Muscle of back (tissue), 11 donors: ENCODE results near the gene KCNQ5. TPM values are rescaled to one million over a fixed set of nuclear protein-coding genes. Genes with fewer than 3 reads are reported as not detected.

Experiments
- DNase-seq, 3 donors: peaks; one replicate each; pipeline versions ENCODE4 v3.0.0 to v3.0.0-alpha.2; 2013
- polyA plus RNA-seq, 10 donors: library from polyadenylated mRNA; unstranded; fragments of 120-200 nt; gene quantifications; one replicate each; pipeline ENCODE4 v1.2.1, GENCODE V29; 2013; ENCODE audit not compliant: insufficient read length in 10 of 10

Gene KCNQ5
- polyA plus RNA-seq, 10 donors = 0.32 to 2.1 (median 1.0) TPM

DNA sequence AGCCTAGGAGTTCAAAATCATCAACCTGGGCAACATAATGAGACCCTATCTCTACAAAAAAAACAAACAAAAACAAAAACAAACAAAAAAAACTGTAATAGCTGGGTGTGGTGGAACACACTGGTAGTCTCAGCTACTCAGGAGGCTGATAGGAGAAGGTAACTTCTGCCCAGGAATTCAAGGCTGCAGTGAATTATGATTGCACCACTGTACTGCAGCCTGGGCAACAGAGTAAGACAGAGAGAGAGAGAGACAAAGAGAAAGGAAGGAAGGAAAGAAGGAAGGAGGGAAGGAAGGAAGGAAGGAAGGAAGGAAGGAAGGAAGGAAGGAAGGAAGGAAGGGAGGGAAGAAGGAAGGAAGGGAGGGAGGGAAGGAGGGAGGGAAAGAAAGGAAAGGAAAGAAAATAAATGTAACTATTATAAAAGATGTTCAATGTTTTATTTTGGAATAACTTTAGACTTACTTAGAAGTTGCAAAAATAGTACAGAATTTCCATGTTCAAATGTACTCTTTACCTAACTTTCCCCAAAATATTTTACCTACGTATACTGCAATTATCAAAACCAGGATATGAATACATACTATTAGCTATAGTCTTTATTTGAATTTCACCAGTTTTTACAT, 428.2 kb downstream of the KCNQ5 start:
- DNase-seq = no peak

- DNase-seq = no peak
Observed at GRCh38 chr6:73050706-73051105, 428.8 kb downstream of the KCNQ5 start.

GRCh38 chr6:73051147-73051546, 429.3 kb downstream of the KCNQ5 start:
- DNase-seq = no peak

- no peak for DNase-seq
Observed at GRCh38 chr6:73054958-73055357, 433.1 kb downstream of the KCNQ5 start.

GRCh38 chr6:73058736-73059135, 436.9 kb downstream of the KCNQ5 start:
- peak in 1 of 3 donors; percentile 33 for DNase-seq

- no peak for DNase-seq
Observed at GRCh38 chr6:73062130-73062529, 440.3 kb downstream of the KCNQ5 start.

DNA sequence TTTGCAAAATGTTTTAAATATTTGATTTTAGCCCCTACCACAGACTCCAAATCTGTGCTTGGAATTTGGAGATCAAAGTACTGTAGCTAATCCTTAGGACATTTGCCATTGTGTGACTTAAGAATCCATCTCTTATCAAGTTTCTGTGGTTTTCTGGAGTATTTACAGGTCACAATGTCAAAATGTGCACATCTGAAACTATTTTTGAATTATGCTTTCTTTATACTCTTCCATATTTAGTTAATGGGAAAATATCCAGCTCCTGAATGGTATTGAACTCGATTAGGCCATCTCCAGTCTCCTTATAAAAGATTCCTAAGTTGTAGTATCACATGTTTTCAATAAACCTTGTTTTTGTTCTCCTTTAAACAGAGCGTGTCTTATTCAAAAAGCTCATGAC, 441.0 kb downstream of the KCNQ5 start:
- peak in 1 of 3 donors; percentile 30 for DNase-seq

DNA sequence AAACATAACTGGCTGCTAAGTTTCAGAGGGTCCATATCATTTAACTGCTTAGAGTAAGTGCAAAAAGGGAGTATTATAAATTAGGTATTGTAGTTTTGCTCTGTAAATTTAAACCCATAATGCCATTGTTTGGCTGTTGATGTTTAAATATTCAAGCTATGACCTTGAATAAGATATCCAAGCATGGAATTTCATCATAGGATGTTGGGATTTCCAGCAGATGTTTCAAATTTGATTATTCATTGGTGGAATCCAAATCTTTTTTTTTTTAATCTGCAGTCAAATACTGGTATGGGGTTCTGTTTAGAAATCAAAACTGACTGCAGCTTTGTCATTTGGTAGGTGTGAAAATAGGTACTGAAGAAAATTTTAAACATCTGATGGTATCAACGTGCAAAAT, 442.4 kb downstream of the KCNQ5 start:
- DNase-seq = no peak

GRCh38 chr6:73073238-73073637, 451.4 kb downstream of the KCNQ5 start:
- no peak for DNase-seq

GRCh38 chr6:73074175-73074574, 452.3 kb downstream of the KCNQ5 start:
- peak in 1 of 3 donors; percentile 52 for DNase-seq

DNA sequence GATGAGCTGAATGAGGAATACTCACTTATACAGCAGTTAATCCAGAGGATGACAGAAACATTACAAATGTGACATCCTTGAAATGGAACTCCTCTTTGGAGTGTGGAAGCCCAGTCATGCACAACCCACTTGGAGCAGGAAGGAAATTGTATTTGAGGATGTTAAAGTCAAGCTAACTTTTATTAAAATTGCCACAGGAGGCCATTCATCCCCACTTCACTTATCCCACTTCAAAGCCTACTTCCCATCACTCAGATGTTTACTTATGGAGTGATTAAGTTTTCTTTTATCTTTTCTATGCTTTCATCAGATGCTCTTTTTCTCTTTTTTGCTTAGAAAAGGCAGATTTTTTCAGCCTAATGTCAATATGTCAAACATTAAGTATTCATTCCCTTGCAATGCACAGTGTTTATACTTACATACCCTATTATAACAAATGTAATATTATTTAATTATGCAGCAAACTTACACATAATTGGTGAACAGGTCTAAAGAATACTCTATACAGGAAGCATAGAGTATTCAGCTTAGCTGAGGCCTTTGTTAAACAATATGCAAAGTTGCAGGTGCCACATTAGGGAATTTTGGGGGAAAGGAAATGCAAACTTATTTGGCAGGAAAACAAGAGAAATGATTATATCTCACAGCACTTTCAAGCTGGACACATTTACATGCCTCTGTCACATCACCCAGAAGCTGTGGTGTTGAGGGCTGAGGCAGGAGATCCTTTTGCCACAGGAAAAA, 454.5 kb downstream of the KCNQ5 start:
- DNase-seq = no peak

- DNase-seq = no peak
Observed at GRCh38 chr6:73078333-73078862, 456.5 kb downstream of the KCNQ5 start.

DNA sequence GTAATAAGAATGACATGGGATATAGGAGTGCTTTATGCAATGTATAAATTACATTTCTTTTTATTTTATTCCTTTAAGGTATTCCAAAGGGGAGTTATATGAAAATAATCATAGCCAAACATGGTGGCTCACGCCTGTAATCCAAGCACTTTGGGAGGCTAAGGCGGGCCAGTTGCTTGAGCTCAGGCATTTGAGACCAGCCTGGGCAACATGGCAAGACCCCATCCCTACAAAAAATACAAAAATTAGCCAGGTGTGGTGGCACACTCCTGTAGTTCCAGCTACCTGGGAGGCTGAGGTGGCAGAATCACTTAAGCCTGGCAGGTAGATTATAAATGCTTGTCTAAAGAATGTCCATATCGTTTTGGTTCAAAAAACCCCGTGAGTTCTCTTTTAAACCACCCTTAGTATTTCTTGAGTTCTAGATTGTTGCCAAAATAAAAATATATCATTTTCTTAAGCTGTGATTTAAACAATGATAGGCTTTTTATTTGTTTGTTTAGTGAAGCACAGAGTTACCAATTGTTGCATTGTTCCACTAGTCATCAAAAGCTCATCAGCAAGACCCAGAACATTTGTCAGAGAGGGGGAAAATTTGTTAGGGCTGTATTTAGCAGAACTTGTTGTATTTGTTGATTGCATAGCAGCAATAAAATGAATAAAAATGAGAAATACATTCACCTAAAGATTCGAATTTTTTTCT, 457.2 kb downstream of the KCNQ5 start:
- no peak for DNase-seq

- peak in 1 of 3 donors; percentile 37 for DNase-seq
Observed at GRCh38 chr6:73079611-73079955, 457.7 kb downstream of the KCNQ5 start.

DNA sequence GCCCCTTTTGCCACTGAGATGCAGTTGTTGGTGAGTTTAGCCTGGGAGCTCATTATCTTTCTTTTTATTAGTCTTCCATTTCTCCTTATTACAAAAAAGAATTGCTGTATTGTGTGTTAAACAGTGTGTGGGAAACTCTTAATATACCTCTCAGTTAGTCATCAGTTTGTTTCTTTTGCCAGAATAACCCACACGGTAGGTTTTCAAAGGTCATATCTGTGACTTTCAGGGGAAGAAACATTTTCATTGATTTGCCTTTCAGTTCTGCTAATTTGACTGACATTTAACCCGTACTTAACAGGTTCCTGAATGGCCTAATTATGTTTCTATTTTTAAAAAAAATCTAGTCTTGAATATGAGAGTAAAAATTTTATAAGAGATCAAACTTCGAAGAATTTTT, 458.1 kb downstream of the KCNQ5 start:
- DNase-seq = no peak

GRCh38 chr6:73081955-73082354, 460.1 kb downstream of the KCNQ5 start:
- no peak for DNase-seq

- no peak for DNase-seq
Observed at GRCh38 chr6:73083886-73084285, 462.0 kb downstream of the KCNQ5 start.

DNA sequence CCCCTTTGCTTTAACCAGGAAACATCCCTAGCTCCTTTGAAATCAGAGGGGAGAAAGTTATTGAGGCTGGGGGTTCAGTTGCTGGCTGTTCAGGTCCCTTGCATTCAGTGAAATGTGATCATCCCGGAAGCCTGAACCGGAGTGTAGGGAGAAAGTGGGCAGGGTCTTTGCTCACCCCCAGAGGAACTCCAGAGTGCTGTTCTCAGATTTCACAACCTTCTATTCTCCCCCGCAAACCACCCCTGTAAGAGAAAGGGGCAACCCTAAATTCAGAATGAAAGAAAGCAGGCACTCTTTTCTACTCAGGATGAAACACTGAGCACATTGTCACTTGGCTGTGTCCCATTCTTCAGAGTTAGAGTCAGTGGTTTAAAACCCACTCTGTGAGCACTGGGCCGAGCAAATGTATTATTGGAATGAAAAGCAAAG, 463.6 kb downstream of the KCNQ5 start:
- DNase-seq = no peak

GRCh38 chr6:73086726-73087125, 464.9 kb downstream of the KCNQ5 start:
- DNase-seq = no peak

DNA sequence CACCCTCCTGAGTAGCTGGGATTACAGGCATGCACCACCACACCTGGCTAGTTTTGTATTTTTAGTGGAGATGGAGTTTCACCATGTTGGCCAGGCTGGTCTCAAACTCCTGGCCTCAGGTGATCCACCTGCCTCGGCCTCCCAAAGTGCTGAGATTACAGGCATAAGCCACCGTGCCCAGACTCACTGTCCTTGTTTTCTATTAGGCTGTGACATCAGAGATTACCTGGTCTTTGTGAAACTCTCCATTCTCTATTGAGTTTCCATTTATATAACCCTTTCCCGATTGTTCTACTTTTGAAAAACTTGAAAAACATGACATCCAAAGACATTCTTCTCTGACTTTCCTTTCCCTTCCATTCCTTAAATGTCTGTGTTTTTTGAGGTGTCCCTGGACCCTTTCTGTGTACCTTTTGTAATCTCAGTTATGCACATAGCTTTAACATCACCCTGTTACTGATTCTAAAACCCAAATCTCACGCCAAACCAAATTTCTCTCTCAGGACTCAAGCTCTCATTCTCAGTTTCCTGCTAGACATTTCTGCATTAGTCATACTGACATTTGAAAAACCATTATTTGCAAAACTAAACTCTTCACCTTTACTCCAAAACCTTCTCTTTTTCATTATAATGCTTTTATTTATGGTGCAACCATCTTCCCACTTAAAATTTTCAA, 466.4 kb downstream of the KCNQ5 start:
- DNase-seq = no peak

- DNase-seq = peak in 2 of 3 donors; percentile 6 to 18
Observed at GRCh38 chr6:73104921-73105320, 483.1 kb downstream of the KCNQ5 start.

- no peak for DNase-seq
Observed at GRCh38 chr6:73107016-73107415, 485.2 kb downstream of the KCNQ5 start.
